ENCODE measurements around the gene CFDP1. TPM values are rescaled to one million over a fixed set of nuclear protein-coding genes. Genes with fewer than 3 reads are reported as not detected.

Gene CFDP1
- total and polyA plus RNA-seq, 2 of the 13 experiments (the other 11 are each of a cell fraction or from before 2014, with no cell fraction given): 78.6 to 153 TPM

- peak; percentile 40; the same call in 1 of the 2 replicates for TF ChIP-seq ARID5B (CRISPR knock-in tag; IDR thresholded peaks at IDR 0.05)
- TF ChIP-seq PAXIP1 (CRISPR knock-in tag; conservative IDR thresholded peaks at IDR 0.05): peak; percentile 43; the same call in 1 of the 2 replicates
- TF ChIP-seq GPBP1L1 (CRISPR knock-in tag; IDR thresholded peaks at IDR 0.05): no peak
- TF ChIP-seq MIXL1 (CRISPR knock-in tag; IDR thresholded peaks at IDR 0.05): peak; percentile 72; the same call in 1 of the 2 replicates
- TF ChIP-seq BORCS8-MEF2B (CRISPR knock-in tag; IDR thresholded peaks at IDR 0.05): no peak
- TF ChIP-seq DPF2 (CRISPR knock-in tag; IDR thresholded peaks at IDR 0.05; ENCODE audit: borderline replicate concordance, low read depth): 0 out of 2 replicates have a peak, but pooled peaks have one; percentile 43
- peak; percentile 34; the same call in 1 of the 2 replicates for TF ChIP-seq HMG20A (CRISPR knock-in tag; IDR thresholded peaks at IDR 0.05; ENCODE audit: borderline replicate concordance)
- peak; percentile 44; the same call in 1 of the 2 replicates for TF ChIP-seq NR2F6 (IDR thresholded peaks at IDR 0.05)
- peak; percentile 62; the same call in 1 of the 2 replicates for TF ChIP-seq NR2F6 (CRISPR knock-in tag; IDR thresholded peaks at IDR 0.05)
- TF ChIP-seq SOX13 (IDR thresholded peaks at IDR 0.05): no peak
- 0 out of 4 replicates have a peak, but pooled peaks of 1 of the 2 experiments have one; percentile 6 for TF ChIP-seq SOX13 (CRISPR knock-in tag; conservative IDR thresholded peaks at IDR 0.05 in 1 of 2, IDR thresholded peaks at IDR 0.05 in 1 of 2)
- no peak for TF ChIP-seq NONO (IDR thresholded peaks at IDR 0.05)
- TF ChIP-seq NONO (CRISPR knock-in tag; conservative IDR thresholded peaks at IDR 0.05): 0 out of 2 replicates have a peak, but pooled peaks have one; percentile 30
- TF ChIP-seq ZNF121 (CRISPR knock-in tag; IDR thresholded peaks at IDR 0.05): 0 out of 2 replicates have a peak, but pooled peaks have one; percentile 17
- peak; percentile 49; the same call in 1 of the 2 replicates for TF ChIP-seq ZNF331 (CRISPR knock-in tag; IDR thresholded peaks at IDR 0.05)
- peak; percentile 74 for TF ChIP-seq ZNF263 (CRISPR knock-in tag; IDR thresholded peaks at IDR 0.05)
- TF ChIP-seq KDM4B (CRISPR knock-in tag; IDR thresholded peaks at IDR 0.05): no peak
- TF ChIP-seq ZNF292 (CRISPR knock-in tag; IDR thresholded peaks at IDR 0.05; ENCODE audit: borderline replicate concordance, low read depth): no peak
- no peak for TF ChIP-seq FOXP1 (IDR thresholded peaks at IDR 0.05)
- peak; percentile 26; the same call in 1 of the 2 replicates for TF ChIP-seq FOXP1 (CRISPR knock-in tag; IDR thresholded peaks at IDR 0.05)
- no peak for TF ChIP-seq ZNF451 (CRISPR knock-in tag; IDR thresholded peaks at IDR 0.05)
- TF ChIP-seq RARA (CRISPR knock-in tag; IDR thresholded peaks at IDR 0.05): peak; percentile 67
- peak; percentile 67 for TF ChIP-seq ZMYM4 (CRISPR knock-in tag; IDR thresholded peaks at IDR 0.05)
- 0 out of 2 replicates have a peak, but pooled peaks have one; percentile 25 for TF ChIP-seq ZFP1 (CRISPR knock-in tag; IDR thresholded peaks at IDR 0.05)
- TF ChIP-seq STAG1 (CRISPR knock-in tag; IDR thresholded peaks at IDR 0.05): 0 out of 2 replicates have a peak, but pooled peaks have one; percentile 5
- TF ChIP-seq NR2C2 (CRISPR knock-in tag; IDR thresholded peaks at IDR 0.05; ENCODE audit: borderline replicate concordance): 0 out of 2 replicates have a peak, but pooled peaks have one; percentile 37
Observed at GRCh38 chr16:75406943-75407342, 26.4 kb downstream of the CFDP1 start (continued).

Data from HepG2 (cell line).